HTERT RPE-1 (cell line): Measurements from ENCODE around the gene NEURL4.

ENCODE experiments used
- in situ Hi-C: fragments of 300-500 bp; cut with MboI; formaldehyde crosslinking; loops from 4 replicates; pipeline ENCODE4 v1.14.3; 2020; ENCODE audit warnings: low sequenced_read_pairs

NEURL4 gene

GRCh38 chr17:7281074-7281952 lies 47.8 kb downstream of the NEURL4 start, which contains the start of gene SLC2A4:
SLC2A4 (plus strand) TSS chr17:7281718; CDS start chr17:7281935, 217 bp downstream.
- in situ Hi-C loops, result no loop called here

GRCh38 chr17:7280519-7281073 lies 48.5 kb downstream of the NEURL4 start:
- in situ Hi-C loops, result no loop called here

GRCh38 chr17:7279448-7279847 lies 49.7 kb downstream of the NEURL4 start:
- in situ Hi-C loops, result no loop called here

- in situ Hi-C loops, result no loop called here
These were observed 62.4 kb downstream of the NEURL4 start for GRCh38 chr17:7266784-7267183.
